ENCODE results near the gene GCNT4.

DNA sequence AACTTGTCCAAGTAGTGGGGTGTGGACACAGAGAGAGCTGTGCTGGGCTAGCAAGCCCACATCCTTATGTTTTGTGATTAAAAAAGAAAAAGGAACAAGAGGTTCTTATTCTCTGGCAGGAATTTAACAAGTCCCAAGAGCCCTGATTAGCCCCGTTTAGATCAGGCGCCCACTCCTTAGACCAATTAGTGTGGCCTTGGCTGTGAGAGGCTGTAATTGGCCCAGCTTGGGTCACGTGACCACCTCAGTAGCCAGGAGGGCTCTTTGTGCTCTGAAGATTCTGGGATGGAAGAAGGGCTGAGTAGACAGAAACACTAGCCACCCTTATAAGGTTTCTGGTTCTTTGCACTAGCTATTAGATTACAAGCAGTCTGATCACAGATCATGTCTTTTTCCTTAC is 31.1 kb downstream of the GCNT4 start:
- TF ChIP-seq CTCF (IDR thresholded peaks at IDR 0.05; ENCODE audit: low read length): no peak
- TF ChIP-seq EZH2 (IDR thresholded peaks at IDR 0.05; ENCODE audit: borderline replicate concordance, low read length): no peak

Measured in OCI-LY1 (cell line).